HG03139 (cell line): ENCODE measurements around the gene WDR81.
"Not testable (repeated sequence)": the region's sequence is repeated elsewhere in the genome, so short reads cannot be mapped to it uniquely, and the experiment has no call there.

Source experiments
- ATAC-seq: cut with Tn5 transposase; IDR thresholded peaks from one replicate; pipeline ENCODE4 v1.9.1; 2021; ENCODE audit not compliant: unreplicated experiment

Gene WDR81

DNA sequence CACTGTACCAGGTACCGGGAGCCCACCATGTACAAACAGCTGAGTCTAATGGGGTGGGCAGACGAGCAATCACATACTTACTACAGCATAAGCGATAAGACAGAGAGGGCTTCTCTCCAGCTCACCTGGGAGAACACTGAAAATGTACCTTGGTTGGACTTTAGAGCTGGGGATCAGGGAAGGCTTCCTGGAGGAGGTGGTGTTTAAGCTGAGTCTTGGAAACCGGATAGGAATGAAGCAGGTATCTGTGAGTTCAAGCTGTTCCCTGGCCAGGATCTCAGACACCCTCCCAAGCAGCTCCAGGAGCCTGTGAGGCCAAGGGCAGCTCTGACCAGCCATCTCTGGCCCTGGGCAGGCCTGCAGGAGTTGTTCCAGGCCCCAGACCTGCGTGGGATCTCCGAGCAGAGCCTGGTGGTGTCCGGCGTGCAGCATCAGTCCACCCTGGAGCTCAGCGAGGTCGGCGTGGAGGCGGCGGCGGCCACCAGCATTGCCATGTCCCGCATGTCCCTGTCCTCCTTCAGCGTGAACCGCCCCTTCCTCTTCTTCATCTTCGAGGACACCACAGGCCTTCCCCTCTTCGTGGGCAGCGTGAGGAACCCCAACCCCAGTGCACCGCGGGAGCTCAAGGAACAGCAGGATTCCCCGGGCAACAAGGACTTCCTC is 29.4 kb downstream of the WDR81 start:
- no peak for ATAC-seq

DNA sequence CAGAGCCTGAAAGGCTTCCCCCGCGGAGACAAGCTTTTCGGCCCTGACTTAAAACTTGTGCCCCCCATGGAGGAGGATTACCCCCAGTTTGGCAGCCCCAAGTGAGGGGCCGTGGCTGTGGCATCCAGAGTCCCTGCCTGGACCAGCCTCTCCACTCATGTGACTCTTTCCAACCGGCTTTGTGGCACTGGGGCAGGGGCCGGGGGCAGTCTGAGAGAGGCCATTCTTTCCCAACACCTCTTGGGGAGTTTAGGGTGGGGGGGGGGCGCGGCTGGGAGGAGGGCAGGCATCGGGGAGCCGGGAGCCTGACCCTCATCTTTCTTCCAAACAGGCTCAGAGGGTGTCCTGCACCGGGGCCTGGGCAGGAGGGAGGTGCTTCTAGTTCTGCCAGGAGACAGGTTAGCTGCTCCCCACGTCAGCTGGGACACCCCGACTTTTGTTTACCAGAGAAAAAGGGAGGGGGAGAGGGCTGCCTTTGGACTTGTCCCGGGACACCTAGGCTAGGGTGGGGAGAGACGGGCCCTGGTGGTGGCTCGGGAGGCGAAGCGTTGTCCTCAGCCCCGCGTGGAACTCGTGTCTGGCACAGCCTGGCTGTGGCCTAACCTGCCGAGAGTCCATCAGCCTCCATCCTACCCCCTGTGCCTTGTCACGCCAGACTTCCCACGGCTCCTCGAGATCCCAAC is 30.1 kb downstream of the WDR81 start:
- ATAC-seq, result no peak

- no peak for ATAC-seq
Measured at GRCh38 chr17:1755252-1755826, 30.8 kb downstream of the WDR81 start.

DNA sequence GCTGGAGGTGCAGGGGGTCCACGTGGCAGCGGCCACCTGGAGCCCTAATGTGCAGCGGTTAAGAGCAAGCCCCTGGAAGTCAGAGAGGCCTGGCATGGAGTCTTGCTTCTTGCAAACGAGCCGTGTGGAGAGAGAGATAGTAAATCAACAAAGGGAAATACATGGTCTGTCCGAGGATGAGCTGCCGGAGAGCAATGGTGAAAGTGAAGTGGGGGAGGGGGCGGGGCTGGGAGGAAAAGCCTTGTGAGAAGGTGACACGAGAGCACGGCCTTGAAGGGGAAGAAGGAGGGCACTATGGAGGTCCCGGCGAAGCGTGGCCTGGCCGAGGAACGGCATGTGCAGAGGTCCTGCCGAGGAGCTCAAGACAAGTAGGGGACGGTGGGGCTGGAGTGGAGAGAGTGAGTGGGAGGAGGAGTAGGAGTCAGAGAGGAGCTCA is 31.3 kb downstream of the WDR81 start:
- ATAC-seq, result no peak

- ATAC-seq, result no peak
Measured at GRCh38 chr17:1758807-1759206, 34.3 kb downstream of the WDR81 start.

DNA sequence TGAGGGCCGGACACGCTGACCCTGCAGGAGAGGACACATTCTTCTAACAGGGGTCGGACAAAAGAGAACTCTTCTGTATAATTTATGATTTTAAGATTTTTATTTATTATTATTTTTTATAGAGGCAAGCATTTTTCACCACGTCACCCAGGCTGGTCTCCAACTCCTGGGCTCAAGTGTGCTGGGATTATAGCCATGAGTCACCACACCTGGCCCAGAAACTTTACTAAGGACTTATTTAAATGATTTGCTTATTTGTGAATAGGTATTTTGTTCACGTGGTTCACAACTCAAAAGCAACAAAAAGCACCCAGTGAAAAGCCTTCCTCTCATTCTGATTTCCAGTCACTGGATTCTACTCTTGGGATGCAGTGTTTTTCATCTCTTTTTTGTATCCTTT is 35.0 kb downstream of the WDR81 start:
- no peak for ATAC-seq

- ATAC-seq, result no peak
Measured at GRCh38 chr17:1762233-1762900, 37.9 kb downstream of the WDR81 start.

DNA sequence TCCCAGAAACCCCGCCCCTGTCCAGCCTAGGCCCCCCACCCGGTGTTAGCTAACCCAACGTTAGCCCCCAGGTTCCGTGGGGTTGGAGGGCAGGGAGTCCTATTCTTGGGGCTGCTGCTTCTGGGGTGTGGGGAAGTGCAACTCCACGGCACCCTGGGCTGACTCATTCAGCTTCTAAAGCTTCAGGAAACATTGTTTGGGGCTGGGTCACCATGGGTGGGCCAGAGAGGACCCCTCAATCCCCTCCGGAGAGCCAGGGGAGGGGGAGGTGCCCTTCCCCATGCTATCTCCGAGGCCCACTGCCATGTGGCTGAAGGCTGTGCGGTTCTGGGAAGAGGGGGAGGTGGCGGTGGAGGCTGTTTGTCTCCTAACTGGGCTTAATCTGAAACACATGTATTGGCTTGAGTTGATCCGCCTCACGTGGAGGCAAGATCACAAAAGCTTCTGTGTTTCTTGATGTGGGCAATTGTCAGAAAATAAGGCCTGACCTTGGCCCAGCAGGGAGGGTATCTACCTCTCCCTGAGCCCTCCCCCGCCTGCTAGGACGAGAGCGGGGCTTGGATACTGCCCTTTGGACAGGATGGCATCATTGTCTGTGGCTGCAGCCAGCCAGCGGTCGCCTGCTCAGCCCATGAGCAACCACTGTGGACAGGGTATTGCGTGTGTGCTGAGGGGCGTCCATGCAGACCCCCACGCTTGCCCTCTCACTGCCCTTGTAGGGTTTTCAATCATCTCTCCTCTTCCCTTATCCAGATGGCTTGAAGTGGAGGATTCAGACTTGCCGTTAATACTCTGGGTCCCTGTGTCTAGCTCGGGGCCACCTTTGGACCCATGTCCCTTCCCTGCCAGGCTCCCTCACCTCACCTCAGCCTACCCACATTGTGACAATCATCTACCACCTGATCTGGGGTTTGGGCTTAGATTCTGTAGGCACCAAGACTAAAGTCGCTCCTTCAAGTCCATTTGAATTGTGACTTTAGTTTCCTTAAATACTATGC is 38.7 kb downstream of the WDR81 start:
- no peak for ATAC-seq

DNA sequence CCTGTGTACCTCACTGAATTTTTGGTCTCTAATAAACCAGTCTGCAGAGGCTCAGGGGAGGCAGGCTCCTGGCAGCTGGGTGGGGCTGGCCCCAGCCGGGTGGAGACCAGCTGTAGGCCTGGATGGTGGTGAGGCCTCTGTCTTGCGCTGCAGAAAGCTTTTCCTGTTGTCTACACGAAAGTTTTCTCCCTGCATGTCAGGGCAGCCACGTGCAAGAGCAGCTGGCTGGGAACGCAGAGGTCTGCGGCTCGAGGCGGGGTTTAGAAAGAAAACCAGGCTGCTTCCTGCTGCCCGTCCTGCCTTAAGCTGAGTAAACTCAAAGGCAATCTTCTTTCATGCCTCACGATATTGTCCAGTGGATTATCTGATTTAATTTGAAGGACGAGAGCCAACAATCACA is 39.8 kb downstream of the WDR81 start:
- ATAC-seq, result no peak

DNA sequence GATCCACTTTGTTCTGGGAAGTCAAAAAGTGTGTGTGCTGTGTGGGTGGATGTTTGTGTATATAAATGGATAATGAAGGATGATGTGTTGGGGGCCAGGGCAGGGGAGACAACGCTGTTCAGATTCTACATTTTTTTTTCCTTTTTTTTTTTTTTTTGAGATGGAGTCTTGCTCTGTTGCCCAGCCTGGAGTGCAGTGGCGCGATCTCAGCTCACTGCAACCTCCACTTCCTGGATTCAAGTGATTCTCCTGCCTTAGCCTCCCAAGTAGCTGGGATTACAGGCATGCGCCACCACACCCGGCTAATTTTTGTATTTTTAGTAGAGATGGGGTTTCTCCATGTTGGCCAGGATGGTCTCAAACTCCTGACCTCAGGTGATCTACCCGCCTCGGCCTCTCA is 40.2 kb downstream of the WDR81 start:
- ATAC-seq, result not testable (repeated sequence)

DNA sequence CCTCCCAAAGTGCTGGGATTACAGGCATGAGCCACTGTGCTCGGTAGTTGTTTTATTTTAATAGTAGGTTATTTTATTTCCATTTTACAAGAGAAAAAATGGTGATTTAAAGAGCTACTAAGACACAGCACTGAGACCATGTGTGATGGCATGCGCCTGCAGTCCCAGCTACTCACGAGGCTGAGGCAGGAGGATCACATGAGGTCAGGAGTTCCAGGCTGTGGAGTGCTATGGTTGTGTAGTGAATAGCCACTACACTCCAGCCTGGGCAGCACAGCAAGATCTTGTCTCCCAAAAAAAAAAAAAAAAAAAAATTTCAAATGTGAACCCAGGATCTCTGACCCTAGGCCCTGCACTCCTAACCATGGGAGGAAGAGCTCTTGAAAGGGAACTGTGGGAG is 41.1 kb downstream of the WDR81 start:
- ATAC-seq, result no peak

DNA sequence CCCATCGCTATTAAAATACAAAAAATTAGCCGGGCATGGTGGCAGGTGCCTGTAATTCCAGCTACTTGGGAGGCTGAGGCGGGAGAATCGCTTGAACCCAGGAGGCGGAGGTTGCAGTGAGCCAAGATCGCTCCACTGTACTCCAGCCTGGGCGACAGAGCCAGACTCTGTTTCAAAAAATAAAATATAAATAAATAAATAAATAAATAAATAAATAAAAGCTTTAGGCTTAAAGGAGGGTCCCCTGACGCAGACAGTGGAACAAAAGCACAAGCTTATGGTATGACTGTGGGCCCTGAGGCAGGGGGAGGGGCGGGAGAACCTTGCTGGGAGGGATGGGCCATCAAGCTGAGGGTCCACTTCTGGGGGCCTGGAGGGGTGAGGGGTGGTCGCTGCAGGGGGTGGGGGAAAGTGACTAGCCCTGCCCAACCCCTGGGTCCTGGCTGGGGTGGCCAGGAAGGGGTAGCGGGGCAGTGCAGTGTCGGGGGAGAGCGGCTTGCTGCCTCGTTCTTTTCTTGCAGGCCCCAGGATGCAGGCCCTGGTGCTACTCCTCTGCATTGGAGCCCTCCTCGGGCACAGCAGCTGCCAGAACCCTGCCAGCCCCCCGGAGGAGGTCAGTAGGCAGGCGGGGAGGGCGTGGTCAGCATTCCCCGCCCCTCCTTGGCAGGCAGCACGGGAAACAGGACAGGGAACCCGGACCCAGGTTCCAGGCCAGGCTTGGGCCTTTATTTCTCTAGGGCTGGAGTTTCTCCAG is 42.1 kb downstream of the WDR81 start:
- ATAC-seq, result no peak

- no peak for ATAC-seq
Measured at GRCh38 chr17:1767358-1767757, 42.9 kb downstream of the WDR81 start.

- ATAC-seq, result no peak
Measured at GRCh38 chr17:1769822-1770477, 45.4 kb downstream of the WDR81 start.

GRCh38 chr17:1773000-1773695 is 48.6 kb downstream of the WDR81 start:
- ATAC-seq, result not testable (repeated sequence)

DNA sequence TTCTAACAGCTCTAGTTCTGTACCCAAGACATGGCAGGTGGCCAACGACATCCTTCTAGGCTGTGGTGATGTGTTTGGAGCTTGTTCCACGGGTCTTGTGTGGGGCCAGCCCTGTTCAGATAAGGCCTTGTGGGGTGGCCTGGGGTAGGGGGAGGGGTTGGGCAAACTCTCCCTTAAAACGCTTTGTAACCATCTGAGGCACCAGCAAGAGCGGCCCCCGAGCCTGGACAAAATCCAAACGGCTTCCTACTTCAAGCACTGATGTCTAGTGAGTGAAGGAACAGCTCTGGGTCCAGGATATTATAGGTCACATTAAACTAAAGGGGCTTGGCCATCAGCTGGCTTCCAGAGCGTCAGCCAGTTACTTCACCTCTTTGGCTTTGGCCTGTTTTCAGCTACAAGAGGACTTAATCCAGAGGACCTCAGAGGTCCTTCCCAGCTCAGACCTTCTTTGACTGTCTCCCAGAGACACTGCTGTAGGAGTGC is 49.2 kb downstream of the WDR81 start:
- no peak for ATAC-seq

DNA sequence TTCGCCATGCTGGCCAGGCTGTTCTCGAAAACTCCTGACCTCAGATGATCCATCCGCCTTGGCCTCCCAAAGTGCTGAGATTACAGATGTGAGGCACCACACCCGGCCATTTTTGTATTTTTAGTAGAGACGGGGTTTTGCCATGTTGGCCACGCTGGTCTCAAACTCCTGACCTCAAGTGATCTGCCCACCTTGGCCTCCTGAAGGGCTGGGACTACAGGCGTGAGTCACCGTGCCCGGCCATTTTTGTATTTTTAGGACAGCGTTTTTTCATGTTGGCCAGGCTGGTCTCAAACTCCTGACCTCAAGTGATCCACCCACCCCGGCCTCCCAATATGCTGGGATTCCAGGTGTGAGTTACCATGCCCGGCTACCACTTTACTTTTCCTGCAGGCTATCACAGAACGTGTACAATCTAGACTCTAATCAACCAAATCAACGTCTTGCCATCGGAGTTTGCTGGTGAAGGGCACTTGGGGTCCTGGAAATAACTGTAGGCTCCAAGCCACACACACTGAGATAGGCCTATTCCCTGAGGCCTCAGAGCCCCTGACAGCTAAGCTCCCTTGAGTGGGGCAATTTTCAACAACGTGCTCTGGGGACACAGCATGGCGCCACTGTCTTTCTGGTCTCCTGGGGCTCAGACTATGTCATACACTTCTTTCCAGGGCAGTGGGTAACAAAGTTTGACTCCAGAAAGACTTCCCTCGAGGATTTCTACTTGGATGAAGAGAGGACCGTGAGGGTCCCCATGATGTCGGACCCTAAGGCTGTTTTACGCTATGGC is 50.1 kb downstream of the WDR81 start:
- ATAC-seq, result no peak

DNA sequence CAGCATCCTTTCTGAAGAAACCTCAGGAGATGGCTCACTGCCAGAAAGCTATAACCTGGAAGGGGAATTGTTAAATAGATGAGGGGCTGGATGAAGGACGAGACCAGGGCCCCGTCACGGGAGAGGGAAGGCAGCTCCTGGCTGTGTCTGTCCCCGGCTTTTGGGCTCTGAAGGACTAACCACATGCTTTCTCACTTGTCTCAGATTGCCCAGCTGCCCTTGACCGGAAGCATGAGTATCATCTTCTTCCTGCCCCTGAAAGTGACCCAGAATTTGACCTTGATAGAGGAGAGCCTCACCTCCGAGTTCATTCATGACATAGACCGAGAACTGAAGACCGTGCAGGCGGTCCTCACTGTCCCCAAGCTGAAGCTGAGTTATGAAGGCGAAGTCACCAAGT is 51.8 kb downstream of the WDR81 start:
- ATAC-seq, result no peak
